H1 (cell line): ENCODE results near the gene GALNT9. TPM values are rescaled to one million over a fixed set of nuclear protein-coding genes. Genes with fewer than 3 reads are reported as not detected.

ENCODE experiments used
- BACH1 ChIP-seq: IDR thresholded peaks from 2 replicates; pipeline ENCODE4 v1.6.1; 2012; ENCODE audit warnings: low read length, improper control_type of control experiment
- CBX8 ChIP-seq: fragments of 300-800, 300-1000 bp; sonication (generic); IDR thresholded peaks from 2 replicates; pipeline ENCODE4 v1.7.1; 2016; ENCODE audit warnings: low read depth, low read length, borderline replicate concordance
- HDAC2 ChIP-seq, 2 experiments: fragments of 300-600 bp in 1 of 2; sonication (generic) in 1 of 2; IDR thresholded peaks; 2 replicates each; pipeline ENCODE4 v1.6.1; 2011 to 2012; ENCODE audit warnings: low read depth in 2 of 2, low read length in 2 of 2, mild to moderate bottlenecking in 2 of 2, moderate library complexity in 2 of 2, borderline replicate concordance in 1 of 2, inconsistent platforms in 1 of 2
- JUN ChIP-seq: IDR thresholded peaks from 2 replicates; pipeline ENCODE4 v1.6.1; 2011; ENCODE audit warnings: low read depth, mild to moderate bottlenecking, improper control_type of control experiment, low read length
- NANOG ChIP-seq: IDR thresholded peaks from 2 replicates; pipeline ENCODE4 v1.6.1; 2011; ENCODE audit warnings: low read length, low read depth, mild to moderate bottlenecking, inconsistent platforms; ENCODE audit not compliant: insufficient read depth, poor library complexity, severe bottlenecking
- PHF8 ChIP-seq: fragments of 200-600 bp; sonication (generic); conservative IDR thresholded peaks from 2 replicates; pipeline ENCODE4 v1.7.1; 2012; ENCODE audit warnings: low read depth, mild to moderate bottlenecking, inconsistent platforms, low read length, moderate library complexity
- POU5F1 ChIP-seq: IDR thresholded peaks from 2 replicates; pipeline ENCODE4 v1.6.1; 2011; ENCODE audit warnings: low read depth, mild to moderate bottlenecking, low read length, moderate library complexity
- RNF2 ChIP-seq: fragments of 200-900, 300-1000 bp; sonication (generic); IDR thresholded peaks from 2 replicates; pipeline ENCODE4 v1.7.1; 2016; ENCODE audit warnings: borderline replicate concordance, low read depth, mild to moderate bottlenecking, antibody characterized with exemption, low read length; ENCODE audit not compliant: poor library complexity, severe bottlenecking; ENCODE audit errors: missing control alignments
- SAP30 ChIP-seq: fragments of 300-600 bp; sonication (generic); IDR thresholded peaks from 2 replicates; pipeline ENCODE4 v1.7.1; 2012; ENCODE audit warnings: low read length, moderate library complexity, mild to moderate bottlenecking, inconsistent platforms; ENCODE audit not compliant: insufficient read depth, insufficient replicate concordance
- SUZ12 ChIP-seq: fragments of 200-600 bp; sonication (generic); IDR thresholded peaks from 2 replicates; pipeline ENCODE4 v1.6.1; 2012; ENCODE audit warnings: mild to moderate bottlenecking, inconsistent platforms, low read length, moderate library complexity, mixed read lengths
- polyA plus RNA-seq, 7 experiments: library from polyadenylated mRNA; depleted of rRNA in 3 of 7; stranded (reverse) in 5 of 7; unstranded in 2 of 7; fragments of >200 nt in 5 of 7; fragments of 200-250 nt in 2 of 7; gene quantifications; 1 replicate in 5 of 7; 2 replicates in 1 of 7; 4 replicates in 1 of 7; pipeline versions ENCODE4 v1.2.1 to v1.2.3, GENCODE V29; 2011 to 2013; ENCODE audit warnings: missing spikeins in 2 of 7, mixed read lengths in 2 of 7
- total RNA-seq: library from RNA; stranded (reverse); fragmentation: NEBNext Ultra II Directional; extraction: Animal tissue kit (Norgen Biotek cat#: 25700); gene quantifications from 2 replicates; pipeline ENCODE4 v1.2.1, GENCODE V29; 2021
- TF ChIP-seq, protein P1 (sequence below): fragments of 300-600 bp; sonication (generic); IDR thresholded peaks from 2 replicates; pipeline ENCODE4 v1.7.1; 2012; ENCODE audit warnings: low read length, moderate library complexity, mild to moderate bottlenecking, inconsistent platforms; ENCODE audit not compliant: insufficient replicate concordance

Gene GALNT9
- total and polyA plus RNA-seq, 2 of the 8 experiments (the other 6 are each of a cell fraction or from before 2014, with no cell fraction given) = 2.0 to 3.6 TPM

DNA sequence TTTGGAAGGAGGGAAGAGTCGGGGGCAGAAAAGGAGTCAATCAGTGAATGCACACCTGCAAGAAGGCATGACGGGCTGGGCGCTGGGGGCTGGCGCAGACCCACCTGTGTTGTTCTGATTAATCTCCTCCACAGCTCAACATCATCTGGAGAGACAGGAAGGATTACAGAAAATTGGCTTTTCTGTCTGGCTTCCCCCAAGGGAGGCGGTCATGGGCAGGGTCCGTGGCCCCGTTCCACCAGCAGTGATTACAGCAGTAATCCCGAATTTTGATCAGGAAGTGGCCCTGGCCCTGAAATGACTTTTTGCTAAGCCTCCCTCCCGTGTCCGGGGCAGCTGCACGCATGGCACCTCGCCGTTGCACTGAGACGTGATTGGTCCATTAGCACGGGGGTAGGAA is 24.4 kb upstream of the GALNT9 start (continued):
- TF ChIP-seq, protein P1, sequence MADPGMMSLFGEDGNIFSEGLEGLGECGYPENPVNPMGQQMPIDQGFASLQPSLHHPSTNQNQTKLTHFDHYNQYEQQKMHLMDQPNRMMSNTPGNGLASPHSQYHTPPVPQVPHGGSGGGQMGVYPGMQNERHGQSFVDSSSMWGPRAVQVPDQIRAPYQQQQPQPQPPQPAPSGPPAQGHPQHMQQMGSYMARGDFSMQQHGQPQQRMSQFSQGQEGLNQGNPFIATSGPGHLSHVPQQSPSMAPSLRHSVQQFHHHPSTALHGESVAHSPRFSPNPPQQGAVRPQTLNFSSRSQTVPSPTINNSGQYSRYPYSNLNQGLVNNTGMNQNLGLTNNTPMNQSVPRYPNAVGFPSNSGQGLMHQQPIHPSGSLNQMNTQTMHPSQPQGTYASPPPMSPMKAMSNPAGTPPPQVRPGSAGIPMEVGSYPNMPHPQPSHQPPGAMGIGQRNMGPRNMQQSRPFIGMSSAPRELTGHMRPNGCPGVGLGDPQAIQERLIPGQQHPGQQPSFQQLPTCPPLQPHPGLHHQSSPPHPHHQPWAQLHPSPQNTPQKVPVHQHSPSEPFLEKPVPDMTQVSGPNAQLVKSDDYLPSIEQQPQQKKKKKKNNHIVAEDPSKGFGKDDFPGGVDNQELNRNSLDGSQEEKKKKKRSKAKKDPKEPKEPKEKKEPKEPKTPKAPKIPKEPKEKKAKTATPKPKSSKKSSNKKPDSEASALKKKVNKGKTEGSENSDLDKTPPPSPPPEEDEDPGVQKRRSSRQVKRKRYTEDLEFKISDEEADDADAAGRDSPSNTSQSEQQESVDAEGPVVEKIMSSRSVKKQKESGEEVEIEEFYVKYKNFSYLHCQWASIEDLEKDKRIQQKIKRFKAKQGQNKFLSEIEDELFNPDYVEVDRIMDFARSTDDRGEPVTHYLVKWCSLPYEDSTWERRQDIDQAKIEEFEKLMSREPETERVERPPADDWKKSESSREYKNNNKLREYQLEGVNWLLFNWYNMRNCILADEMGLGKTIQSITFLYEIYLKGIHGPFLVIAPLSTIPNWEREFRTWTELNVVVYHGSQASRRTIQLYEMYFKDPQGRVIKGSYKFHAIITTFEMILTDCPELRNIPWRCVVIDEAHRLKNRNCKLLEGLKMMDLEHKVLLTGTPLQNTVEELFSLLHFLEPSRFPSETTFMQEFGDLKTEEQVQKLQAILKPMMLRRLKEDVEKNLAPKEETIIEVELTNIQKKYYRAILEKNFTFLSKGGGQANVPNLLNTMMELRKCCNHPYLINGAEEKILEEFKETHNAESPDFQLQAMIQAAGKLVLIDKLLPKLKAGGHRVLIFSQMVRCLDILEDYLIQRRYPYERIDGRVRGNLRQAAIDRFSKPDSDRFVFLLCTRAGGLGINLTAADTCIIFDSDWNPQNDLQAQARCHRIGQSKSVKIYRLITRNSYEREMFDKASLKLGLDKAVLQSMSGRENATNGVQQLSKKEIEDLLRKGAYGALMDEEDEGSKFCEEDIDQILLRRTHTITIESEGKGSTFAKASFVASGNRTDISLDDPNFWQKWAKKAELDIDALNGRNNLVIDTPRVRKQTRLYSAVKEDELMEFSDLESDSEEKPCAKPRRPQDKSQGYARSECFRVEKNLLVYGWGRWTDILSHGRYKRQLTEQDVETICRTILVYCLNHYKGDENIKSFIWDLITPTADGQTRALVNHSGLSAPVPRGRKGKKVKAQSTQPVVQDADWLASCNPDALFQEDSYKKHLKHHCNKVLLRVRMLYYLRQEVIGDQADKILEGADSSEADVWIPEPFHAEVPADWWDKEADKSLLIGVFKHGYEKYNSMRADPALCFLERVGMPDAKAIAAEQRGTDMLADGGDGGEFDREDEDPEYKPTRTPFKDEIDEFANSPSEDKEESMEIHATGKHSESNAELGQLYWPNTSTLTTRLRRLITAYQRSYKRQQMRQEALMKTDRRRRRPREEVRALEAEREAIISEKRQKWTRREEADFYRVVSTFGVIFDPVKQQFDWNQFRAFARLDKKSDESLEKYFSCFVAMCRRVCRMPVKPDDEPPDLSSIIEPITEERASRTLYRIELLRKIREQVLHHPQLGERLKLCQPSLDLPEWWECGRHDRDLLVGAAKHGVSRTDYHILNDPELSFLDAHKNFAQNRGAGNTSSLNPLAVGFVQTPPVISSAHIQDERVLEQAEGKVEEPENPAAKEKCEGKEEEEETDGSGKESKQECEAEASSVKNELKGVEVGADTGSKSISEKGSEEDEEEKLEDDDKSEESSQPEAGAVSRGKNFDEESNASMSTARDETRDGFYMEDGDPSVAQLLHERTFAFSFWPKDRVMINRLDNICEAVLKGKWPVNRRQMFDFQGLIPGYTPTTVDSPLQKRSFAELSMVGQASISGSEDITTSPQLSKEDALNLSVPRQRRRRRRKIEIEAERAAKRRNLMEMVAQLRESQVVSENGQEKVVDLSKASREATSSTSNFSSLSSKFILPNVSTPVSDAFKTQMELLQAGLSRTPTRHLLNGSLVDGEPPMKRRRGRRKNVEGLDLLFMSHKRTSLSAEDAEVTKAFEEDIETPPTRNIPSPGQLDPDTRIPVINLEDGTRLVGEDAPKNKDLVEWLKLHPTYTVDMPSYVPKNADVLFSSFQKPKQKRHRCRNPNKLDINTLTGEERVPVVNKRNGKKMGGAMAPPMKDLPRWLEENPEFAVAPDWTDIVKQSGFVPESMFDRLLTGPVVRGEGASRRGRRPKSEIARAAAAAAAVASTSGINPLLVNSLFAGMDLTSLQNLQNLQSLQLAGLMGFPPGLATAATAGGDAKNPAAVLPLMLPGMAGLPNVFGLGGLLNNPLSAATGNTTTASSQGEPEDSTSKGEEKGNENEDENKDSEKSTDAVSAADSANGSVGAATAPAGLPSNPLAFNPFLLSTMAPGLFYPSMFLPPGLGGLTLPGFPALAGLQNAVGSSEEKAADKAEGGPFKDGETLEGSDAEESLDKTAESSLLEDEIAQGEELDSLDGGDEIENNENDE = no peak
- TF ChIP-seq SAP30 (no peak), RNF2 (no peak), HDAC2 (IDR thresholded peaks at IDR 0.05; ENCODE audit: borderline replicate concordance in 1 of 2, low read depth in 2 of 2, low read length in 2 of 2) (no peak), PHF8 (no peak), BACH1 (no peak), SUZ12 (no peak), CBX8 (no peak), POU5F1 (no peak), NANOG (no peak), JUN (no peak)
